CD4-positive, alpha-beta T cell treated with Interleukin-21 for 1 hour (primary cell): Measurements from ENCODE around the gene SGPL1.
"Not testable (repeated sequence)": the region's sequence is repeated elsewhere in the genome, so short reads cannot be mapped to it uniquely, and the experiment has no call there.

ENCODE experiments used
- DNase-seq: peaks from one replicate; pipeline ENCODE4 v3.0.0-alpha.2; 2020

The SGPL1 gene

GRCh38 chr10:70908406-70909296 is 92.9 kb downstream of the SGPL1 start:
- DNase-seq = no peak

- no peak for DNase-seq
Observed at GRCh38 chr10:70909326-70909935, 93.7 kb downstream of the SGPL1 start.

- no peak for DNase-seq
Observed at GRCh38 chr10:70910486-70911341, 95.0 kb downstream of the SGPL1 start.

- no peak for DNase-seq
Observed at GRCh38 chr10:70911386-70911785, 95.6 kb downstream of the SGPL1 start.

GRCh38 chr10:70912556-70912955 is 96.8 kb downstream of the SGPL1 start:
- DNase-seq = no peak

GRCh38 chr10:70913191-70913892 is 97.6 kb downstream of the SGPL1 start:
- DNase-seq = no peak

- no peak for DNase-seq
Observed at GRCh38 chr10:70913893-70914240, 98.1 kb downstream of the SGPL1 start.

- no peak for DNase-seq
Observed at GRCh38 chr10:70914316-70914864, 98.6 kb downstream of the SGPL1 start.

- DNase-seq = no peak
Observed at GRCh38 chr10:70915206-70915605, 99.5 kb downstream of the SGPL1 start.

- no peak for DNase-seq
Observed at GRCh38 chr10:70915806-70916205, 100.1 kb downstream of the SGPL1 start.

GRCh38 chr10:70916241-70916640 is 100.5 kb downstream of the SGPL1 start:
- no peak for DNase-seq

- DNase-seq = no peak
Observed at GRCh38 chr10:70917226-70917625, 101.5 kb downstream of the SGPL1 start.

GRCh38 chr10:70917635-70918034 is 101.9 kb downstream of the SGPL1 start:
- DNase-seq = no peak

GRCh38 chr10:70918851-70919530 is 103.2 kb downstream of the SGPL1 start:
- no peak for DNase-seq

- not testable (repeated sequence) for DNase-seq
Observed at GRCh38 chr10:70919906-70920305, 104.2 kb downstream of the SGPL1 start.

GRCh38 chr10:70920519-70920918 is 104.8 kb downstream of the SGPL1 start:
- no peak for DNase-seq

- DNase-seq = no peak
Observed at GRCh38 chr10:70921285-70921684, 105.5 kb downstream of the SGPL1 start.

GRCh38 chr10:70923696-70924095 is 107.9 kb downstream of the SGPL1 start:
- DNase-seq = no peak

GRCh38 chr10:70925377-70926225 is 109.9 kb downstream of the SGPL1 start:
- DNase-seq = peak; percentile 35

- DNase-seq = no peak
Observed at GRCh38 chr10:70926226-70927000, 110.7 kb downstream of the SGPL1 start.
